ENCODE data around the gene LUC7L.
"Not testable (repeated sequence)": the region's sequence is repeated elsewhere in the genome, so short reads cannot be mapped to it uniquely, and the experiment has no call there.

LUC7L gene, protein sequence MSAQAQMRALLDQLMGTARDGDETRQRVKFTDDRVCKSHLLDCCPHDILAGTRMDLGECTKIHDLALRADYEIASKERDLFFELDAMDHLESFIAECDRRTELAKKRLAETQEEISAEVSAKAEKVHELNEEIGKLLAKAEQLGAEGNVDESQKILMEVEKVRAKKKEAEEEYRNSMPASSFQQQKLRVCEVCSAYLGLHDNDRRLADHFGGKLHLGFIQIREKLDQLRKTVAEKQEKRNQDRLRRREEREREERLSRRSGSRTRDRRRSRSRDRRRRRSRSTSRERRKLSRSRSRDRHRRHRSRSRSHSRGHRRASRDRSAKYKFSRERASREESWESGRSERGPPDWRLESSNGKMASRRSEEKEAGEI

DNA sequence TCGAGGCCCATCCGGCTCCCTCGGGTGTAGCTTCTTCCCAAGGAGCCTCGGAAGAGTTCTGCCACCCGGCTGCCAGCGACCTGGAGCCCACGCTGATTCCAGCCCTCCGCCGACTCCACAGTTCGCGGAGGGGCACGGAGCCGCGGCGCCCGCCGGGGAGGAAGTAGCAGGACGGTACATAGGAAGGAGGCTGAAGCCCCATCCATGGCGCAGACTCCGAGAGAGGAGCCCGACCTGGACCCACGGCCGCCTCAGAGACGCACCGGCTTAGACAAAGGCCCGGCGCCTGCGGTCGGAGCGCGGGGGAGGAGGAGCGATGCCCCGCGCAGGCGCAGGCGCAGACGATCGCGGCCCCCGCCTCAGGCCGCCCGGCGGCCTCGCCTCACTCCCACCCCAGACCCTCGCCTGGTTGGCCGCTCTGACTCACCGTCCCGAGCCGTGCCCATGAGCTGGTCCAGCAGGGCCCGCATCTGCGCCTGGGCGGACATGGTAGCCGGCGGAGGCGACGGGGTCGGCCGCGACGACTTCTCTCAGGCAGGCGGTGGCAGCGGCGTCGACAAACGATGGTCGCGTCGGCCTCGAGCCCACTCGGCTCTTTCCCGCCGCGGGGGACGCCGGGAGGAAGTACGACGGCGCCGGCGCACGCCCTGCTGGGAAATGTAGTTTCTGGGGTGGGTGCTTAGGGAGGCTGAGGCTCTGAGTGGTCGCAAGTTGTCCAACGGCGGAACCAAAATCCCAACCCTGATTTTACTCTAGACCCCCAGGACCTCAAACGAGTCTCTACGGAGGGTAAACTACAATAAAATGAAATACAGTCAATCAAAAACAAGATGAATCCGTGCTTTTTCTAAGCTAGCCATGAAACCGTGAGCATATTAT is at the start of gene LUC7L:
LUC7L (minus strand) TSS at position 598 of the 879 bp plus-strand sequence; CDS start at position 488, 110 bp downstream.
- peak; percentile 52 for FAIRE-seq

DNA sequence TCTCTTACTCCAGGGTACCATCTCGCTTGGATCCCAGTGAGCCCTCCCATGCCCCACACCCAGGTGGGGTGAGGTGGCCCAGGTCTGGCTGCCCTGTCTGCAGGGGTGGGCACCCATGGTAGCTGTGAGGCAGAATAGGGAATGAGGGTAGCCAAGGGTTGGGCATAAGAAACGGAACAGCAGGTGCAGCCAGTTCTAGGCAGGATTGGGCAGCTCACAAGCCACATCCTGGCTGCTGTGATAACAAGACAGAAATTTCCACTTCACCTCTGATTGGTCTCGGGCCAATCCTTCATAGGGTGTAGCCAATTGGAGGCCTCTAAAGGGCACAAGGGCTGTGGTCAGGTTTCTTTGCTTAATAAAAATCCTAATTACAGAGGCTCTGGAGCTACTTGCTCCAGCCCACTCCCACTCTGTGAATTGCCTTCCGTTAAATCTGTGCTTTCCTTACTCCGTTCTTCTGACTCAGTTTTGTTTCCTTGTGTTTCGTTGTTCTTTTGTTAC is 49.7 kb upstream of the LUC7L start:
- DNase-seq (ENCODE audit: low spot score), result no peak
- FAIRE-seq, result no peak

More for the DNA sequence above, at the start of gene LUC7L:
- peak; percentile 93 for DNase-seq (ENCODE audit: low spot score)

DNA sequence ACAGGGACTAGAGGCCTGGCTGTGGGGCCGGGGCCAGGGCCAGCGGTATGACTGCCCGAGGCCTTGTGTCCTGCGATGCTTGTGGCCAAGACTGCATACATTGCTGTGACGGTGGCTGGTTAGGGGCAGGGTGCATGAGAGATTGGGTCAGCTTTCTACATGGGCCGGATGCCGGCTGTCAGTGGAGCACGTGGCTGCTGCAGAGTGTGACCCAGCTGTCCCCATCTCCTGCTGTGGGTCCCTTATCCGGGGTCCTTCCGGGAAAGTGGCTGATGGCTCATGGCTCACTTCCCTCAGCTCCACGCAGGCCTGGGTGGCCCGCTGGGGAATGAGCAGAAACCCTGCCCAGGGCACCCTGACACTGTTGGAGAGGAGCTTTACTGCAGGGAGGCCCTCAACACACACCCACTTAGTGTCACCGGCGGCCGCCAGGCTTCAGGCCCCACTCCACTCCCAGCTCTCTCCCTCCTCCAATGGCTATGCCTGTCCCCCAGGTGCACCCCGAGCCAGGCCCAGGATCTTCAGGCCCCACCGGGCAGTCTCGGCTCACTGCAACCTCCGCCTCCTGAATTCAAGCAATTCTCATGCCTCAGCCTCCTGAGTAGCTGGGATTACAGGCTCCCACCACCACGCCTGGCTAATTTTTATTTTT is 47.3 kb upstream of the LUC7L start:
- DNase-seq (ENCODE audit: low spot score) (no peak), FAIRE-seq (no peak)

DNA sequence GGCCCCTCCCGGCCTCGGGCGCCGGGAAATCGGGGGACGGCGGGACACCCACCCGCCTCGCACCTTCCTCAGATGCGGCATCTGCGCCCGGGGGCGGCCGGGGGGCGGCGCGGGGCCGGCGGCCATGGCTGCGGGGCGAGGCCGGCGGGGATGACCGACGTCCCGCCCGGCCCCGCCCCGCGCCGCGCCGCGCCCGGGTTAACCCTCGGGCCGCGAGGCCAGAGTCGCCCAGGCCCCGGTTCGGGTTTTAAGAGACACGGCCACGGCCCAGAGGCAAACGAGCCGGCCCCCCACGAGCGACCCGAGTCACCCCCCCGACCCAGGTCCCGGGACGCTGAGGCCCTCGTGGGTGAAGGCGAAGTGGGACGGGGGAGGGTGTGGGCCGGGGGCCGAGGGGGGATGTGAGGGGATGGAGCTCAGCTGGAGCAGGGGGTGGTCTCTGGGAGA is 46.6 kb upstream of the LUC7L start, which contains the start of gene RGS11:
RGS11 (minus strand) TSS at position 159 of the 447 bp plus-strand sequence; CDS start at position 126, 33 bp downstream.
- FAIRE-seq (no peak), DNase-seq (ENCODE audit: low spot score) (no peak)

DNA sequence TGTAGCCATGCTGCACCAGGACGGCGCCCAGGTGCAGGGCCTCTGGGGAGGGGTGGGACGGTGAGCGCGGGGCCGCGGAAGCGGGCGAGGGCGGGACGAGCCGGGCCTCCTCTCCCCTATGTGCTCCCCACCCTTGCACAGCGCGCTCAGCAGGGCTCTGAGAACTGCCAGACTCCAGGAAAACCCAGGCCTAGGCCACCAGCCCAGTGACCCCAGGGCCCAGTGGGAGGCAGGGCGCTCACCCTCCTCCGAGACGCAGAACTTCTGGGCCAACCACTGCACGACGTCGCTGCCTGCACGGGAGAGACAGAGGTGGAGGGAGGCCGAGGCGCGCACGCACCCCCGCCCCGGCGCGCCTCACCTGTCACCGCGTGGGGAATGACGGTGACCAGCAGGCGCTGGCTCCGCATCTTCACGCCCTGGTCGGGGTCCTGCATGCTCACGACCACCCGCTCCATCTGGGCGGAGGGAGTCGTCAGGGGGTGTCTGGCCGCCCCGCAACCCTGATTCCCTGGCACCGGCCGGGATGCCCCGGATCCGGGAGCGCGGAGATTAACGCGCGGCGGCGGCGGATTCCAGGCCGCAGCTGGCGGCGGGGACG is 45.9 kb upstream of the LUC7L start:
- FAIRE-seq (no peak), DNase-seq (ENCODE audit: low spot score) (no peak)

DNA sequence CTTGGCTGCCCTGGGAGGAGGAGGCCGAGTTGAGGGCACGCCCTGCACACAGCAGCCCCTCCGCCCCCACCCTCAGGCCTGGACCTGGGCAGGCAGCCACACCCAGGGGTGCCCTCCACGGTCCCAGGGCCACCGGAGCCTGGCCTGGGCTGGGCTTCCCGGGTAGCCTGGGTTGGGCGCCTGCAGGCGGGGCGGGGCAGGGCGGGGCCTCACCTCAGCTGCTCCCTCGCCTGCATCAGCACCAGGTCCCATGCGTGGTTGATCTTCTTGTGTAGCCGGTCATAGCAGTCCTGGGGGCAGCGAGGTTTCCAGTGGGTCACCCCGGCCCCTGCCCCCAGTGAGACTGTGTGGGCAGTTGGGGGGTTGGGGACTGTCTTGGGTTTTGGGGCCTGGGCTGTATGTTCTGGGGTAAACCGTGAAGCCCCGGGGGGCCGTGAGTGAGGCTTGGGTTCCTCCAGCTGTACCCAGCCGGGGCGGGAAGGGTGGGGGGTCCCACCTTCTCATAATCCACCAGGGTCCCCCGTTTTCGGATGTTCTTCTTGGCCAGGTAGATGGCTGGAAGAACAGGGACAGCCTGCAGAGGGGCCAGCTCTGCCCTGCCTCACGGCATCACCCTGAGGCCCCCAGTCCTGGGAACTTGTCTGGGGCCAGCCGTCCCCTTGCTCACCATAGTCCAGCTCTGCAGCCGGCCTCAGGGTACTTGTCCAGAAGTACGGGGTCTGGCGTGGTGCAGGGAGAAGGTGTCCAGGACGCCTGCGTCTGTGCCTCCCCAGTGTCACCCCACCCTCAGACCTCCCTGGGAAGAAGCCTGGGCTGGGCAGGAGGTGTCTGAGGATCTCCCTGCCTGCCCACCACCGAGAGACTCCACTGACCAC is 44.5 kb upstream of the LUC7L start:
- FAIRE-seq (no peak), DNase-seq (ENCODE audit: low spot score) (no peak)

DNA sequence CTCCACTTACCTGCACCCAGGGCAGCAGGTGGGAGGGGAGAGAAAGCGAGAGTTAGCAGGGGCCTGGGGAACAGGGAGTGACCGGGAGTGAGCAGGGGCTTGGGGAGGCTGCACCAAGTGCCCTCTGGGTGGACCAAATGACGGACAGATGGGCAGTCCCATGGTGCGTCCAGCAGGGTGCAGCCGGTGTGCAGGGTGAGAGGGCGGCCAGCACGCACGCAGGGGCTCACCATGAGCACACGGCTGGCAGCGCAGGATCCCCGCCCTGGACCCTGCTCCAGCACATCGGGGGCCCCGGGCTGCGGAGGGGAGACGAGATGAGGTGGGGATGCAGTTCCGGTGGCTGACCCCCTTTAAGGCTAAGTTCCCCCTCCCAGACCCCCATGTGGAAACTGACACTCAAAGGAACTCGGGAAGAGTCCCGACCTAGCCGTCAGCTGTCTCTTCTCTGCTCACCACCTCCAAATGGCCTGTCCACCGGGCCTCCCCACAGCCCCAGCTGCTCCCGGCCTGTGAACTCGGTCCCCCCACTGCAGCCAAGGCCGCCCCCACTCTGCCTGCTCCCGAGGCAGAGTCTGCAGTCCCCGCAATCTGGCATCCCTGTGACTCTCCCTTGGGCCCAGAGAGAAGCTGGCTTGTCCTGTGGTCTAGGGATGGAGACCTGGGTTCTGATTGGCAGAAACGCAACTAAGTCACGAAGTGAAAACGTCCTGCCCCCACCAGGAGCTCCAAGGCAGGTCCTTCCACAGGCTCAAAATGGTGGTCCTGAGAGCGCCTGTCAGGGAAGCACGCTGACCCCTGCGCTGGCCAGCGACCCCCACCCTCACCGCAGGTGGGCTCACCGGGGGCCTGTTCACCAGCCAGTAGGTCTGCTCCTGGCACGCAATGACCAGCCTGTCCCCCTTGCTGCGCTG is 43.6 kb upstream of the LUC7L start:
- DNase-seq (ENCODE audit: low spot score), result no peak
- no peak for FAIRE-seq

DNA sequence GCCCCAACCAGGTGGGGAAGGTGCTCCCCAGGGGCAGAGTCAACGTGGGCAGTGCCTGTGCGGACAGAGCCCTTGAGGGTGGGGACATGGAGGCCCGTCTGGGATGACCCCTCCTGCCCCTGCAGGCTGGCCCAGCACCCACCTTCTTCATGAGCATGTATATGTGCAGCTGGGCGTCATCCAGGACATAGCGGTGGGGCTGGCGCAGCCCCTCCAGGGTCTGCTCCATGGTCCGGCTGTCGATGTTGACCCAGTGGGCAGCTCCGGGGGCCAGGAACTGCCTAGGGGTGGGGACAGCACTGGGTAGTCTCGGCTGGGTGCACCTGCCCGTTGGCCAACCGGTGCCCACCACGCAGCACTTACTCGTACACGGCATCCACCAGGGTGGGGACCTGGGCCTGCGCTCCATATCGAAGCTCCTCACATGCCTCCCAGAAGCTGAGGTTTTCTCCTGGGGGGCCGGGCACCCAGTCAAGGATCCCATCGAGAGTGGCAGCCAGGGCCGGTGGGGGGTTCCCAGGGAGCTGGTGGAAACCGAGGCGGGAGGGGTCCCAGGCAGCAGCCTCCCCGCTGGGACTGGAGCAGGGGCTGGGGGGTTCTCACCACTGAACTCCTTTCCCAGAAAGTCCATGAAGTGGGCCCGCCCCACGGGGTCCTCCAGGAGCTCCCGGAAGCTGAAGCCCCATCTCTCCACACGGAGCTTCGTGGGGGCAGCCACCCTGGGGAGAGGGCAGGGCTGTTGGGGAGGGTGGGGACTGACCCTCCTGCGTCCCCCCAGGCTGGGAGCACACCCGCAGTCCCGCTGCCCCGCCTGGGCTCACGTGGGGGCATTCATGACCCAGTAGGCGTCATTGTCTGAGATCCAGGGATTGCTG is 41.4 kb upstream of the LUC7L start:
- DNase-seq (ENCODE audit: low spot score) (no peak), FAIRE-seq (no peak)

DNA sequence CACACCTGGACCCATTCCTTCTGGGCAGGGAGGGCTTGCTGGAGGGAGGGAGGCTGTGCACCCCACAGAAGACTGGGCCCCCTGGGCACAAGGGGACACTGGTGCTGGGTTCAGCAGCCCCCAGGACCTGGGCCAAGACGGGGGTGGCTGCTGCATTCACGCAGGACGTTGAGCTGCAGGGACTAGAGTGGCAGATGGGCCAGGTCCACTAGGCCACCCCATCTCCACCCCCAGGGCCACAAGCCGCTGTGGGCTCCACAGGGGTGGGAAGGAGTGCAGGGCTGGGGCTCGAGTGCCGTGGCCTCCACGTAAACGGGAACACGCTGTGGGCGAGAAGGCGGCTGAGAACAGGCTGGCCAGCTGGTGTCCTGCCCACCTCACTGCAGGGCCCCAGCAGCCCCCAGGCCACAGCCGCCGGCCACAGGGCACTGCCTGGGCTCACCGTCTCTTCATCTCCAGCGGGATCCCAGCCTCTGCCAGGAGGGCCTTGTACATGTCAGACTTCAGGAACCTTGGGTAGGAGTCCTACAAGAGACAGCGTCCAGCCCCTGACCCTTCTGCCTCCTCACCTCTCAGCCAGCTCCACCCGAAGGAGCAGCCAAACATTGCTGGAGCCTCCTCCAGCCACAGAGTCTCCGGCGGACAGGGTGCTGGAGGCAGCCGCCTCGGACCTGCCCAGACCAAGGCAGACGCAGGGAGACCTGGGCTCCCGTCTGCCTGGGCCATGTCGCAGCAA is 40.0 kb upstream of the LUC7L start:
- no peak for FAIRE-seq

DNA sequence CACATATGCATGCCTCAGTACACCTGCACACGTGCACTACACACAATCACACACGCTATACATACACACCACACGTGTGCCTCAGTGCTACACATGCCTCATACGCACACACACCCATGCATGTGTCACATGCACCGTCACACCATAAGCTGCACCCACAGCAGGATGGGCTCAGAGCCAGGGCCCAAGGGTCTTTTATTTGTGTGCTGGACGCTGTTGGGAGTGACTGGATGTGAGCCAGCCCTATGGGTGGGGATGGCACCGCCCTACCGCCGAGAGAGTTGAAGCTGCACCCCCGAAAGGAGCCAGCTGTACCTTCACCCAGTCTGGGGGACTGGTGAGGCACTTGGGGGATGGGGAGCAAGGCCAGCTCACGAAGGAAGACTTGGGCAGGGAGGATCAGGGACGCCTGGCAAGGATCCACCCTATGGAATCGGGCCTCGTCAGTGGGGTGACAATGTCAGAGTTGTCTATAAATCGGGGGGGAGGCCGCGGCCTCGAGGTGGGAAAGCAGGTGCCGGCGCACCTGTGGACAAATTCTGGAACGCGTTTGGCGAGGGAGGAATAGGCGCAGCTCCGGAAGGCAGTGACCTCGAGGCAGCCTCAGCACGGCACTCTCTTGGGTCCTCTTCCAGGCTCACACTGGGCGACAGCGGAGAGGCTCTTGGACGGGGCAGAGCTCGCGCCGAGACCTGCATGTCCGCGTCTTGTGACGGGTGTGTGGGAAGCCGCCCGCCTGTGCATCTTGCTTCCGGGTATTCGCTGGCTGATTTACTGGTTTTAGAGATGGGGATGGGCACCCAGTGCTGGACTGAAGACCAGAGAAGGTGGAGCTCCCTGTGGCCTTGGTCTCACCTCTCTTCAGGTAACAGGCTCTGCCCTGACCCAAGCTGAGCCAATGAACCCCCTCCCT is 39.1 kb upstream of the LUC7L start:
- no peak for DNase-seq (ENCODE audit: low spot score)
- no peak for FAIRE-seq

More for the DNA sequence above, 40.0 kb upstream of the LUC7L start:
- DNase-seq (ENCODE audit: low spot score), result no peak

DNA sequence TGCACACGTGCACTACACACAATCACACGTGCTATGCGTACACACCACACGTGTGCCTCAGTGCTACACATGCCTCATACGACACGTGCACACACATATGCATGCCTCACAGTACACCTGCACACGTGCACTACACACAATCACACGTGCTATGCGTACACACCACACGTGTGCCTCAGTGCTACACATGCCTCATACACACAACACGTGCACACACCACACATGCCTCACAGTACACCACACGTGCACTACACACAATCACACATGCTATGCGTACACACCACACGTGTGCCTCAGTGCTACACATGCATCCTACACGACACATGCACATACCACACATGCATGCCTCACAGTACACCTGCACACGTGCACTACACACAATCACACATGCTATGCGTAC is 38.3 kb upstream of the LUC7L start:
- peak; percentile 99 for FAIRE-seq
- DNase-seq (ENCODE audit: low spot score), result not testable (repeated sequence)

DNA sequence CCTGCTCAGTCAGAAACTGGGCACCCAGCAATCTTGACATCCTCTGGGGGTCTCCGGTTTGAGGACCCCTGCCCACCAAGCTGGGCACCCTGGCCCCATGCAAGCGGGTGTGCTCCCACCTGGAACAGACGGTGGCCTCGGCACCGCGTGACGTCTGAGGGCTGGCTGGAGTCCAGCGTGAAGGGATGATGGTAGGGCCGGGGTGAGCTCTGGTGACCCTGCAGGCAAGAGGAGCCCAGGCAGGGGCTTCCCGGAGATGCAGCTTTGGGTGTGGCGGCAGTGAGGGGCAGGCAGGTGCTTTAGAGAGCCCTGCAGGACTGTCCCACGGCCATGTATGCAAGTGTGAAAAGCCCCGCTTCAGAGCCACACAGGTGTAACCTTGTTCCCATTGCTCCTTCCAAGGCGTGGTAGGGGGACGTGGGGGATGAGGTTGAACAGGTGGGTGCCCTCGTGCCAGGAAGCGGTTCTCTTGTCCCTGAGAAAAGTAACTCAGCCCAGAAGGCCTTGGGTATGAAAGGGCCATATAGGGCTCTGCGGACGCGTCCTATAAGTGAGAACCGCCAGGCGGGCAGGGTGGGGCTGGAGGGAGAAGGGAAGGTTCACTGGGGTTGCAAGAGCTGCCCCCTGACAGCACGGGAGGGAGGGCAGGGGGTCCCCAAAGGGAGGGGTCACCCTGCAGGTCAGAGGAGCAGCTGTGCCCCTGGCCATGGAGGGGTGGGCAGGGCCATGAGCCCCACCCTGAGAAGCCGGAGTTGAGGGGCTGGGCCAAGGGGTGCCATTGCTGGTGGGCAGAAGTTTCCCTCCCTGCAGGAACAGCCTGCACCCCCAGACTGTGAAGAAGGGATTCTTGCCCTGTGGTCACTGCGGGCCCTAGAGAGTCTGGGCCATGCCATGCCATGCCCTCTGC is 37.3 kb upstream of the LUC7L start:
- FAIRE-seq (no peak), DNase-seq (ENCODE audit: low spot score) (no peak)

DNA sequence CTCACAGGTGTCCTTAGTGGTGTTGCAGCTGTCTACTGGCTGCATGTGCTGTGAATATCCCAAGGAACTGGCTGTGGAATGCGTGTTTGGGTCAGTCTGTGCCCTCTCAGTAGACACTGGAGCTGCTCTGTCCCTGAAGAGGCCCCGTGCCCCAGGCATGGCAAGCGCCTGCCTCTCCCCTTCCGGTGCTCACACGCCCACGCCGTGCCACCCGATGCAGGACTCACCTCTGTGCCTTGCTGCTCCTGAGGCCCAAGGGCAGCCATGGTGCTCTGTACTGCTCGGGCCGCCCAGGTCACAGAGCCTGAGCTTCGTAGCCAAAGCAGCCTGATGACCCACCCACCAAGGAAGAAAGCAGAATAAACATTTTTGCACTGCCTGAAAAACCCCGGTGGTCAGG is 36.5 kb upstream of the LUC7L start:
- no peak for DNase-seq (ENCODE audit: low spot score)
- no peak for FAIRE-seq

DNA sequence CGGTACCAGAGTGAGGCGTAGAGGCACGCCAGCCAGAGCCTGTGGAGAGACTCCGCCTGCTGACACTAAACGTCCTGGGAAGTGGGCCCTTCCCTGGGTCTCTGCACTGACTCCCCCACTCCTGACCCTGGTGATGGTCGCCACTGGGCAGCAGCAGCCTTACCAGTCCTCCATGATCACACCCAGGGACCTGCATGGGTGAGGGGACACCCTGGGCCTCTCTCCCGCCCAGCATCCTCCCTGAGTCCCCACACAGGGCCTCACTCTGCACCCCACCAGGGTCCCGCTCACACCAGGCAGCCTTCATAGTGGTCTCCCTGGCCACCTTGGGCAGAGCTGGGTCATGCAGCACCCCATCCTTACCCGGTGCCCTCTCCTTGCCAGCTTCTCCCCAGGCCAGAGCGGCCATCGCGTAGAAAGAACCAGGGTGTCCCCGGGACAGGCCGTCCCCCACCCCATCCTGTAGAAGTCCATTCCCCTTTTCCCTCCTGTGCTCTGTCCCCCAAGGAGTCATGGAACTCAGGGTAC is 35.8 kb upstream of the LUC7L start:
- no peak for DNase-seq (ENCODE audit: low spot score)
- no peak for FAIRE-seq

DNA sequence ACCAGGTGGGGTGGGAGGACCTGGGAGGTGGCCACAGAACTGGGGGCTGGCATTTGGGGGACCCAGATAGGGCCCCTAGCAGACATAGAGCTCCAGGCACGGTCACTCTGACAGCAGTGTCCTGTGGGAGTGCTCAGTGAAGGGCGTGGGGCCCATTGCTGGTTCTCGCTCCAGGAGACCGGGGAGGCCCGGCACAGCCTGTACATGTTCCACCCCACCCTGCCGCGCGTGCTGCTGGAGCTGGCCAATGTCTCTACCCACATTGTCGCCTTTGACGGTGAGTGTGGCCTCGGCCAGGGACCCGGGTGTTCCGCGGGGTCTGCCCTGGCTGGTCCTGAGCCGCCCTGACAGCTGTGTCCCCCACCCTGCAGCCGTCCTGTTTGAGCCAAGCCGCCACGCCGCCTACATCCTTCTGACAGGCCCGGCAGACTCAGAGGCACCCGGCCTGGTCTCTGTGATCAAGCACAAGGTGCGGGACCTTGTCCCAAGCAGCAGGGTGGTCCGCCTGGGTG is 35.2 kb upstream of the LUC7L start:
- no peak for DNase-seq (ENCODE audit: low spot score)
- no peak for FAIRE-seq

Data from urothelium cell line (cell line).